Esophagus (tissue), 2 donors: ENCODE measurements around the gene CD19. TPM values are rescaled to one million over a fixed set of nuclear protein-coding genes. Genes with fewer than 3 reads are reported as not detected.
"Not testable (repeated sequence)": the region's sequence is repeated elsewhere in the genome, so short reads cannot be mapped to it uniquely, and the experiment has no call there.

Source experiments
- H3K27ac ChIP-seq, 2 donors: one replicate each; pipeline ENCODE4 v1.5.1; 2013; ENCODE audit warnings: low read depth in 2 of 2, mild to moderate bottlenecking in 2 of 2, inconsistent platforms in 1 of 2, low read length in 1 of 2, moderate library complexity in 1 of 2
- H3K27me3 ChIP-seq, 2 donors: one replicate each; pipeline ENCODE4 v1.6.1; 2013; ENCODE audit warnings: low read length in 2 of 2, control low read depth in 1 of 2, mild to moderate bottlenecking in 1 of 2; ENCODE audit not compliant: insufficient read depth in 2 of 2, control insufficient read depth in 1 of 2
- H3K36me3 ChIP-seq, 2 donors: one replicate each; pipeline ENCODE4 v1.6.1; 2013; ENCODE audit warnings: low read length in 1 of 2; ENCODE audit not compliant: control insufficient read depth in 2 of 2, insufficient read depth in 2 of 2
- H3K4me1 ChIP-seq, 2 donors: one replicate each; pipeline ENCODE4 v1.6.1; 2013; ENCODE audit warnings: low read length in 1 of 2; ENCODE audit not compliant: control insufficient read depth in 2 of 2, insufficient read depth in 2 of 2
- H3K4me3 ChIP-seq, 2 donors: one replicate each; pipeline ENCODE4 v1.5.1; 2013; ENCODE audit warnings: low read length in 2 of 2, mild to moderate bottlenecking in 2 of 2, low read depth in 1 of 2, moderate library complexity in 1 of 2
- H3K9me3 ChIP-seq, 2 donors: one replicate each; pipeline ENCODE4 v1.6.1; 2013; ENCODE audit warnings: mild to moderate bottlenecking in 2 of 2, low read depth in 1 of 2, low read length in 1 of 2, moderate library complexity in 1 of 2; ENCODE audit not compliant: control insufficient read depth in 2 of 2, insufficient read depth in 1 of 2
- WGBS, 2 donors: extraction: QIAGEN DNeasy Blood & Tissue Kit; methylation state at CpG; one replicate each; pipeline ENCODE4 v1.1.7; 2013; 5-methylcytosine and 5-hydroxymethylcytosine counted together
- polyA plus RNA-seq, 2 donors: library from polyadenylated mRNA; stranded (reverse); fragments of 200-250 nt; gene quantifications; one replicate each; pipeline ENCODE4 v1.2.3, GENCODE V29; 2013
- donor health status: healthy with polysubstance abuse.
- donor health status: Bipolar disorder and iron deficiency.

CD19 gene
- under 1 TPM; 0.22 to 0.41 TPM for polyA plus RNA-seq

- Histone ChIP-seq H3K4me1 (peaks cover 0 to 6% of the 10 kb centered on the region in 2 donors), H3K27me3 (no peaks in the 10 kb centered on the region), H3K36me3 (no peaks in the 10 kb centered on the region), H3K4me3 (no peak within 1 kb of the TSS), H3K9me3 (no peaks in the 10 kb centered on the region), H3K27ac (no peak within 1 kb of the TSS)
- whole genome bisulfite sequencing, 2 donors: 92 to 96% methylated on average over 10 of the region's 10 CpGs
Observed at GRCh38 chr16:28931801-28932225, at the start of gene CD19. Gene CD19 (plus strand): TSS chr16:28931971. CDS start chr16:28932001, 30 bp downstream.

DNA sequence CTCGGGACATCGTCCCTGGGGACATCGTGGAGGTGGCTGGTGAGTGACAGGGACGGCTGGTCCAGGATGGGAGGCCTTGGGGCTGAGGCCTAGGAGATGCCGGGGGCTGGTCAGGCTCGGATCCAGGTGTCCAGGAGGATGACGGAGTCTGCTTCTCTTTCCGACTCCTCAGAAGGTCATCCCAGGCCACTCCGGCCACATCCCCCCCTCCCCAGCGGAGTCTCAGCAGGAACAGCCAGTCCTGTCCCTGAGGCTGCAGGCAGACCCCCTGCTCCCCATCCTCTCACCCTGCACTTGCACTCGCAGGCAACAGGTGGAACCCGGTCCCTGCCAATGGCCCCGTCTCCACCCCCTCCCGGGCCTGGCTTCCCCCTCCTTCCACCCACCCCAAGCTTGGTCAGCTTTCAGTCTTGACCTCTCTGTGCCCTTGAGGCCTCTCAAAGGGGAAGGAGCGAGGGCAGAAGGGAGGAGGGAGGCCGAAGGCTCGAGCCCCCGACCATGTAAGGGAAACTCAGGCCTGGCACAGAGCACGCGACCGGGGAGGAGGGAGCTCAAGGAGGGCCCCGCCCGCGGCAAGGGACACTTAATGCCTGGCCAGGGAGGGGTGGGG lies 49.1 kb upstream of the CD19 start:
- H3K36me3 ChIP-seq: no peaks in the 10 kb centered on the region
- peaks cover 0 to 3% of the 10 kb centered on the region in 2 donors for H3K27me3 ChIP-seq
- no peaks in the 10 kb centered on the region for H3K9me3 ChIP-seq
- WGBS, 2 donors: 45 to 46% methylated on average over 23 to 24 of the region's 24 CpGs
- H3K4me1 ChIP-seq: peaks cover 0 to 12% of the 10 kb centered on the region in 2 donors
- H3K4me3 ChIP-seq: no peak overlapping the region
- H3K27ac ChIP-seq: no peak overlapping the region

DNA sequence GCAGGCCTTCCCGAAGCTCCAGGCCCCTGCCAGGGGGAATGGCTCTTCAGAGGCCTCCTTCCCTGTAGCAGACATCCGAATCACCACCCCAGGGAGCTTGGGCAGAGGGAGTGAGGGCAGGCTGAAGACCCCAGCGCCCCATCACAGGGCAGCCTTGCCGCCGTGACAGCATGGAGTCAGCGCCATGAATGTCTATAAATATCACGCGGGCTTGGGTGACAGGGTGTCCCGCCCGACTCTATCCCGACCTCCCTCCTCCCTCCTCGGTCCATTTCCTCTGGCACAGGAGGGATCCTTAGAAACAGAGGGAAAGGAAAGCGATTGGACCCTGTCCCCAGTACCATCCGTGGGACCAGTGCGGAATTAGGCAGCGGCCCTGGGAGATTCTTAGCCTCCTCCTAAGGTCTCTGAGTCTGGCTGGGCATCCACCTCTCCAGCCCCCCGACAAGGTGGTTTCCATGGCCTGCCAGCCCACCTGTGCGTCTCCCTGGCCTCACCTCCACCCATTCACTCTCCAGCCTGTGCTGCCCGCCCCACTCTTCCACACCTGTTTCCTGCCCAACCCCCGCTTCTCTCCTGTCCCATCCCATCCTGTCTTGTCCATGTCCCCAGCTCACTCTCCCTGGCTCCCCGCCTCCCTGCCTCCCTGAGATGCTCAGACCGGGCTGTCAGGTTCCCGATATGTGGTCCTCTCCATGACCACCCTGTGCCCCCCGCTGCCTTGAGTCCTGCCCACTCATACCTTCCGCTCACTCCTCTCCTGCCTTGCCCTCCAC lies 48.4 kb upstream of the CD19 start:
- peaks cover 0 to 12% of the 10 kb centered on the region in 2 donors for H3K4me1 ChIP-seq
- H3K9me3 ChIP-seq: no peaks in the 10 kb centered on the region
- H3K27me3 ChIP-seq: peaks cover 0 to 3% of the 10 kb centered on the region in 2 donors
- no peak overlapping the region for H3K27ac ChIP-seq
- no peak overlapping the region for H3K4me3 ChIP-seq
- no peaks in the 10 kb centered on the region for H3K36me3 ChIP-seq
- 62 to 69% methylated on average over 24 to 25 of the region's 25 CpGs for WGBS, 2 donors

- H3K27me3 ChIP-seq: peaks cover 0 to 3% of the 10 kb centered on the region in 2 donors
- WGBS, 2 donors: 93 to 96% methylated on average over 6 of the region's 6 CpGs
- no peak overlapping the region for H3K4me3 ChIP-seq
- H3K9me3 ChIP-seq: no peaks in the 10 kb centered on the region
- H3K4me1 ChIP-seq: peaks cover 0 to 11% of the 10 kb centered on the region in 2 donors
- H3K27ac ChIP-seq: no peak overlapping the region
- H3K36me3 ChIP-seq: no peaks in the 10 kb centered on the region
Observed at GRCh38 chr16:28884045-28884444, 47.7 kb upstream of the CD19 start.

- Histone ChIP-seq H3K9me3 (no peaks in the 10 kb centered on the region), H3K4me3 (no peak overlapping the region), H3K4me1 (no peaks in the 10 kb centered on the region), H3K27ac (no peak overlapping the region), H3K27me3 (peaks cover 0 to 3% of the 10 kb centered on the region in 2 donors), H3K36me3 (no peaks in the 10 kb centered on the region)
- WGBS, 2 donors: 66 to 76% methylated on average over 10 of the region's 10 CpGs
Observed at GRCh38 chr16:28886945-28887344, 44.8 kb upstream of the CD19 start.

GRCh38 chr16:28890355-28890754 lies 41.4 kb upstream of the CD19 start:
- not testable (repeated sequence) for H3K4me3 ChIP-seq, H3K27me3 ChIP-seq, H3K9me3 ChIP-seq, H3K4me1 ChIP-seq, H3K36me3 ChIP-seq, H3K27ac ChIP-seq
- WGBS, 2 donors: 93 to 94% methylated on average over 5 of the region's 5 CpGs

DNA sequence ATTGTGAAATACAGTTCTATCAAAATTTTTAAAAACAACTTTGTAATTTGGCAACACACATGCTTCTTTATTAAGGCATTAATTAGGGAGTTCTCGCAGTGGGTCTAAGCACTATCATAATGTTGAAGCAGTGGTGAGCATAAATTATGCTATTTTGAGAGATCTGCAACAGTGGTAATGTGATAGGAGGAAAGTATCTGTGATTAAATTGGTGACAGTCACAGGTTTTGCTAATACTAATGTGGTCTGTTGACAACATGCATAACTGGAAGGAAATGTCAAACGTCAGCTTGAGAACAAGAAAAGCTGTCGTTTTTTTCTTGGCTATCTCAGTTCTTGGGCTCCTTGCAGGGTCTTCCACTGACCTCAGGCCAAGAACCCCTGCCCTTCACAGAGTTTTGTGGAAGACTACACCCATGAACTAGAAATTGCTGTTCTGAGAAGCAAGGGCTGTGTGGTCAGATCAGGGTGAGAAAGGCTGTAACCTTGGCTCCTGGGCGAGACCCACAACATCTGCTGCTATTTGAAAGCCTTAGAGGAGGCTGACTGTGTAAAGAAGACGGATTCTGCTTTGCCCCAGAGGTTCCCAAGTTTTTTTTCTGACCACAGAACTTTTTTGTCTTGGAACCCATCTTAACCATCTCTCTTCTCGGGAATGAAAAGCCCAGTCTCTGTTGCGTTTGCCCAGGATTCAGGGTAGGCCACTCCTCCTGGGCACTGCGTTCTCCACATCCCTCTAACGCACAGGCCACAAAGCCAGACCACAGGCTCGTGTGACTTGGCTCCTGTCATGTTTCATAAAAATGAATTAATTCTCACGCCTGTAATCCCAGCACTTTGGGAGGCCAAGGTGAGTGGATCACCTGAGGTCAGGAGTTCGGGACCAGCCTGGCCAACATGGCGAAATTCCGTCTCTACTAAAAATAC lies 39.5 kb upstream of the CD19 start:
- H3K4me3 ChIP-seq: no peak overlapping the region
- no peaks in the 10 kb centered on the region for H3K36me3 ChIP-seq
- H3K27me3 ChIP-seq: no peaks in the 10 kb centered on the region
- 72% methylated on average over 14 of the region's 14 CpGs for WGBS, 2 donors
- H3K9me3 ChIP-seq: no peaks in the 10 kb centered on the region
- H3K4me1 ChIP-seq: no peaks in the 10 kb centered on the region
- H3K27ac ChIP-seq: no peak overlapping the region

DNA sequence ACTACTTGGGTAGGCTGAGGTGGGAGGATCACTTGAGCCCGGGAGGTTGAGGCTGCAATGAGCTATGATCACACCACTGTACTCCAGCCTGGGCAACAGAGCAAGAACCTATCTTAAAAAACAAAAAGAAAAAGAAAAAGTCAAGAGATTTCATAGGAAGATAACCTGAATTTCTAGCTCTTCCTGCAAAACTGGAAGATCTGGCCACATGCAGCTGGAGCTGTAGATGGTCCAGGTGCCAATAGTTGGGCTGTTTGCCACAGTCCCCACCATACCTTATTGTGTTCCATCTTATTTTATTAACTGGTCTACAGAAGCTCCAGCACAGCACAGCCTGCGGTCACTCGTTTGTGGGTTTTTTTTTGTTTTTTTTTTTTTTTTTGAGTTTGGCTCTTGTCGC lies 38.5 kb upstream of the CD19 start:
- Histone ChIP-seq H3K36me3 (no peaks in the 10 kb centered on the region), H3K9me3 (no peaks in the 10 kb centered on the region), H3K4me1 (no peaks in the 10 kb centered on the region), H3K27ac (no peak overlapping the region), H3K4me3 (no peak overlapping the region), H3K27me3 (no peaks in the 10 kb centered on the region)
- WGBS, 2 donors: 90% methylated on average over 4 of the region's 4 CpGs

DNA sequence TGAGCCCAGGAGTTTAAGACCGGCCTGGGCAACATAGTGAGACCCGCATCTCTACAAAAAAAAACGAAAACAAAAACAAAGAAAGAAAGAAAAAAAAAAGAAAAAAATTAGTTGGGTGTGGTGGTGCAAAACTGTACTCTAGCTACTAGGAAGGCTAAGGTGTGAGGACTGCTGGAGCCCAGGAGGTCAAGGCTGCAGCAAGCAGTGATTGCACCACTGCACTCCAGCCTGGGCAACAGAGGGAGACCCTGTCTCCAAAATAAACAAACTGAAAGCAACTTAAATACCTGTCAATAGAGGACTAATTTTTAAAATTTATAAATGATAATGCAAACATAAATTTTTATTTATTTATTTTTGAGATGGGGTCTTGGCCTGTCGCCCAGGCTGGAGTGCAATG lies 36.2 kb upstream of the CD19 start:
- Histone ChIP-seq H3K27me3 (no peaks in the 10 kb centered on the region), H3K36me3 (no peaks in the 10 kb centered on the region), H3K27ac (no peak overlapping the region), H3K9me3 (no peaks in the 10 kb centered on the region), H3K4me3 (no peak overlapping the region), H3K4me1 (no peaks in the 10 kb centered on the region)
- WGBS, 2 donors: 86 to 88% methylated on average over 4 of the region's 4 CpGs
